GM18507 (cell line): ENCODE data around the gene IGLL5.

Experiments used
- DNase-seq: peaks from one replicate; pipeline ENCODE4 v3.0.0; 2011; ENCODE audit warnings: low read depth; ENCODE audit not compliant: insufficient read length; ENCODE audit errors: extremely low spot score
- FAIRE-seq: peaks from 2 replicates; lab custom pipeline; 2011; peaks lifted over from hg19 to GRCh38; lab: Jason Lieb, UNC

The IGLL5 gene

DNA sequence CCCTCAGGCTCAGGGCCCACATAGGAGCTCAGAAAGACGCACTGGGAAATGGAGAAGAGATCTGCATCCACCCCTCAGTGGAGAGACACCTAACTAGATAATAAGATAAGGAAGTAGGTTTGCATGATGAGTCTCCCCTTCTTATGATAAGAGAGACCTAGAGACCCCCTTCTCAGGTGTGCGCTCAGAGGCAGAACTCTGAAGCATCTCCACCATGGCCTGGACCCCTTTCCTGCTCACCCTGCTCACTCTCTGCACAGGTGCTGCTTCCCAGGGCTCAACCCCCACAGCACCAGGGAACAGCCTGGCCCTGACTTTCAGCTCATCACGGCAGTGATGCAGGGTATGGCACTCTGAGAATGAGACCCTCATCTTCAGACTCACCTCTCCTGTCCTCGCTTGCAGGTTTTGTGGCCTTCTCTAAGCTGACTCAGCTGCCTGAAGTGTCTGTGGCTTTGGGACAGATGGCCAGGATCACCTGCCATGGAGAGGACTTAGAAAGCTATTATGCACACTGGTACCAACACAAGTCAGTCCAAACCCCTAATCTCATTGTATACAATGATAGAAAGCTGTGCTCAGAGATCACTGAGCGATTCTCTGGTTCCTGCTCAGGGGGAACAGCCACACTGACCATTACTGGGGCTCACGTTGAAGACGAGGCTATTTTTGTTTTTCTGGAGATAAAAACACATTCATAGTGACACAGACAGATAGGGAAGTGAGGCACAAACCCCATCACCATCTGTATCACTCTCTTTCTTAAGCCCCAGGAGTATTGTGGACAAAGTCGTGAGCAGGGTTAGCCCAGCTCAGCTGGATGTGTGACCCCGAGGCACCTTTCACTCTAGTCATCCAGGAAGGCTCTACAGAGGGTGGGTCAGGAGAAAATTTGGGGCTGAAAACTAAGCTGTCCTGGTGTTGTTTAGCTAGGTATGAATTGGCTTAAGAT is 29.7 kb upstream of the IGLL5 start:
- FAIRE-seq (no peak), DNase-seq (no peak)

DNA sequence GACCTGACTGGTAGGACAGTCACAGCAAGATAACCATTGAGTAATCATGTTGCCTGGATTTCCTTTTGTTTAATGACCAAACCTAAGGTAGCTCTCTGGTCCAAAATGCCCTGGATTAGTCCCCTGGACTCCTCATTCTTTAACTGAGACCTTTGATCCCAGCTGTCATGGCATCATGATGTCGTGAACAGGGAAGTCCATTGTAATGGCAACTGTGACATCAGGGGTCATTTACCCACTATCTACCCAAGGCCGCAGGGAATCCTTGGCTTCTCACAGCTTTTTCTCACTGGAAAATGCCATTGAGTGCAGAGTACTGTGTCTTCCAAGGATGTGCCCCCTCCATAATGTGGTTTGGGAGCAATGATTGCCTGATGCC is 29.1 kb upstream of the IGLL5 start:
- no peak for DNase-seq
- FAIRE-seq = no peak

DNA sequence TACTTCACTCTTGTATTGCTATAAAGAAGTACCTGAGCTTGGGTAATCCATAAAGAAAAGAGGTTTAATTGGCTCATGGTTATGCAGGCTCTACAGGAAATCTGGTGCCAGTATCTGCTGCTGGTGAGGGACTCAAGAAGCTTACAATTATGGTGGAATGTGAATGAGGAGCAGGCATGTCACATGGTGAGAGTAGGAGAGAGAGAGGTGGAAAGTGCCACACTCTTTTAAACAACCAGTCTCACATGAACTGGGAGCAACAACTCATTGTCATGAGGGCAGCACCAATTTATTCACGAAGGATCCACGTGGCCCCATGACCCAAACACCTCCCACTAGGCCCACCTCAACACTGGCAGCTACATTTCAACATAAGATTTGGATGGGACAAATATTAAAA is 24.6 kb upstream of the IGLL5 start:
- DNase-seq (no peak), FAIRE-seq (no peak)

DNA sequence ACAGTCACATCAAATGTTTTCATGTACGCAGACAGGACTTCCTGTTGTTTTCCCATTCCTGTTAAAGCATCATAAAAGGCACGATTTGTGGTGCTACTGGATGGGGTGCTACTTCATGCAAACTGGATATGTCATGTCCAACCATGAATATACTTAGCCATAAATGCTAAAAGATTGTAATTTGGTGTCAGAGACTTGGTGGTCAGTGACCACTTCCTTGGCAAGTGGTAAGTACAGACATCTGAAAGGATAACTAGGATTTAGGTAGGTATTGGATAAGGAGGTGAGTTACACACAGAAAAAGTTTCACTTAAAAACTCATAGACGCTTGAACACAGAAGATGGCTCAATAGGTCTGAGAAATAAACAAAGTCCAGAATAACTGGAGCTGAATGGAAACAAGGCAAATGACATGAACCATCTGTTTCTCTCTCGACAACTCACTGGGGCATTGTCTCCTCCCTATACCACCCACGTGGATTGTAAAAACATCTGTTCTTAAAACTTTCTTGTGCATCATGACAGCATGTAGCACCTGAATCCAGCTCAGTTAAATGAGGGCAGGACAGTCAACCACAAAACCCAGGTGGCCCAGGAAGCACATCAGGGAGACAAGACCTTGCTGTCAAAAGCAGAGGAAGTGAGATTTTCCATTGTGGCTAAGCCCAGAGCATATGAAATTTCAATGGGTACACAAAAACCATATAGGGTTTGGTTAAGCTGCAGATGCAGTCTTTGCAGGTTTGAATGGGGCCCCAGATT is 22.1 kb upstream of the IGLL5 start:
- no peak for DNase-seq

DNA sequence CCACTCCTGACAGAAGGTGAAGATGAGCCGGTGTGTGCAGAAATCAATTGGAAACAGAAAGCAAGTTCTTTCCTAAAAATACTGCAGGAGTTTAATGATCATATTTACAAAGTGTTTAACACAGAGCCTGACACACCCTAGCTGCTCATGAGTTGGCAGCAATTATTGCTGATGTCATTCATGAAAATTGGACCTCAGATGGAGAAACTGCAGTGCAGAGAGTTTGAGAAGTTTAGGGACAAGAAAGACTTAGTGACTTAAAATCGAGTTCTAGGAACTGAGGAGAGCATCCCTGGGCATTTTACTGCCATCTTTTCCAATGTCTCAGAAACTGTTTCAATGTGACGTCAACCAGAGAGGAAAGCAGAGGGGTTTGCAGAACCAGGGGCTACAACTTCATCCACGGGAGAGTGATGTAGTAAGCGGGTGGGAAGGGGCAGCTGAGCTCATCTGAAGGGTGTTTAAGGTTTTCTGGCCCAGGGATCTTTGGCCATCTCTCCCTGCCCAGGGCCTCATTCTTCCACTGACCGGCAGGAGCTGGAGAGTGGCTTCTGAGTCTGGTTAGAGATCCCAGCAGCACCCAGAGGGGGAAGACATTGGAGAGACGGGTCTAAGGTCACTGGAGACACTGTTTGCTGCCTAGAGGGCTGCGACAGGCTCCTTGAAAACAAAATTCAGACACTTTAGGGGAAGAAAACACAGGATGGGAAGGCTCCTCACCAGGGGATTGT is 21.1 kb upstream of the IGLL5 start:
- DNase-seq (no peak), FAIRE-seq (no peak)

More for the DNA sequence above, 22.1 kb upstream of the IGLL5 start:
- FAIRE-seq = peak; percentile 94

DNA sequence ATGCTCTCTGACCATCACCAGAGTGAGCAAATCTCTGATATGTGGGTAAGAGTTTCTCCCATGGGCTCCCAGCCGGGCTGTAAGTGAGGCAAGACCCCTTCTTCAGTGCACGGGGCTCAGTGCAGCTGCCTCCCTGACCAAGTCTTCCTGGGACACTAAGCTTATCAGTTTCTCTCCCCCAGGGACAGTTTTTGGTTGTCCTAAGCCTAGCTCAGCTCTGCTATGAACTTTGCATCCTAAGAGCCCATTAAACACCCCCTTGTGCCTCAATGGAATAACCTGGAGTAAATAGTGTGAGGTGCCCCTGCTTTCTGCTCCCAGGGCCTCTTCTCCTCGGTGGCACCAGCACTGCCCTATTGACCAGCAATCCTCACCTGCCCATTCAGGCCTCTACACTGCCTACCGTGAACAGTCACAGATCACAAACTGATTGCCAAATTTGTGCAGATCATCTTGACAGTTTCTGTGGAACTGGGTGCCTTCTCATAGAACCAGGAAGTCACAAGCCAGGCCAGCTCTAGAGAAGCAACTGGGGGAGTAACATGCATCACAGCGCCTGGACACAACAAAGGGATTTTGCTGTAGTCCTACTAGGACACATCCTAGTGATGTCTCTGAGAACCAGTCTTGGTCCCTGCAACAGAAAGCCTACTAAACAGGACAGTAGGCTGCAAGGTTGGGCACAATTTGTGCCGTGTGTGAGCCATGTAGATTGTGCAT is 19.5 kb upstream of the IGLL5 start:
- FAIRE-seq = no peak

DNA sequence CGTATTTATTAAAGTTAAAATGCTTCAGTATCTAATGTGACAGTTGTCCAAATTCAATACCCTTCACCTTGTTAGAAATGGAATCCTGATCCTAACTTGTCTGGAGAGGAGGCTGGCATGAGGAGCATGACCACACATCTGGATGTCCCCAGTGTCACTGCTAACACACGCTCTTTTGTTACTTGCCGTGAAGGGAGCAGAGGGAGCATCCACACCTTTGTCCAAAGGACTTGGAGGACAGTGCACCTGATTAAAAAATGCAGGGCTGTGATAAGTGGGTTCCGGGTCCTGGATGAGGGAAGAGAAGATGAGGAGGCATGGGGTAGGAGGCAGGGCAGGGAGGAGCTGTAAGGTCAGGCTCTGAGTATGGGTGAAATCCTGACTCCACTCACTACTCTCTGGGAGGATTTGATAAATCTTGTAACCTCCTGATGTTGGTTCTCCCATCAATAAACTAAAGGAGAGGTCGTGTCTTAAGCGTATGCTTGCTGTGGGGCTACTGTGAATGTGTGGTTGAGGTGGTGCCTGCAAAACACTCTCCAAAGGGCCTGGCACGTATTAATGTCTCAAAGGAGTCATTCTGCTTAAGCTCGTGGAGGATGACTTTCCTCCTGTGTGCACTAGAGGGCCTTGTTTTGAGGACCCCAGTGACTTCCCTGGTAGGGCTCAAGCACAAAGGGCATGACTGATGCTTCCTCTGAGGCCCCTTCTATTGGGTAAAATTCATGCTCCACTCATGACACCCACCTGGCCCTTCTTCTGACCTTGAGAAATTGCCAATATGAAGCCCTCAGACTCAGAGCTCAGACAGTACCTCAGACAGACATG is 16.8 kb upstream of the IGLL5 start:
- FAIRE-seq (peak; percentile 31), DNase-seq (no peak)

More for the DNA sequence above, 19.5 kb upstream of the IGLL5 start:
- DNase-seq = no peak

DNA sequence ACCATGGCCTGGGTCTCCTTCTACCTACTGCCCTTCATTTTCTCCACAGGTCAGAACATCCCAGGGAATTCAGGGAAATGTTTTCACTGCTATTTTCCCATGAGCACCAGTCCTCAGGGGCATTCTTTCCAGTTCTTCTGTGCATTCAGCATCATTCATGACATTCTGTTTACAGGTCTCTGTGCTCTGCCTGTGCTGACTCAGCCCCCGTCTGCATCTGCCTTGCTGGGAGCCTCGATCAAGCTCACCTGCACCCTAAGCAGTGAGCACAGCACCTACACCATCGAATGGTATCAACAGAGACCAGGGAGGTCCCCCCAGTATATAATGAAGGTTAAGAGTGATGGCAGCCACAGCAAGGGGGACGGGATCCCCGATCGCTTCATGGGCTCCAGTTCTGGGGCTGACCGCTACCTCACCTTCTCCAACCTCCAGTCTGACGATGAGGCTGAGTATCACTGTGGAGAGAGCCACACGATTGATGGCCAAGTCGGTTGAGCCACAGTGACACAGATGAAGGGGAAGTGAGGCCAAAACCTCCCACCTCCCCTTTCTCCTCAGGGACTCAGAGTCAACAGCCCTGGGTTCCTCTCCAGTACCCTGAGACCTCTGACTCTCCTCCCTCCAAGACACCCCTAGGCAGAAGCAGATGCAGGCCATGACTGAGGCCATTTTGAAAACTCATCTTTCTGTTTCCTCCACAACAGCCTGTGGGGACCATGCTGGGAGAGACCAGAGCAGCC is 15.9 kb upstream of the IGLL5 start:
- FAIRE-seq (no peak), DNase-seq (no peak)

DNA sequence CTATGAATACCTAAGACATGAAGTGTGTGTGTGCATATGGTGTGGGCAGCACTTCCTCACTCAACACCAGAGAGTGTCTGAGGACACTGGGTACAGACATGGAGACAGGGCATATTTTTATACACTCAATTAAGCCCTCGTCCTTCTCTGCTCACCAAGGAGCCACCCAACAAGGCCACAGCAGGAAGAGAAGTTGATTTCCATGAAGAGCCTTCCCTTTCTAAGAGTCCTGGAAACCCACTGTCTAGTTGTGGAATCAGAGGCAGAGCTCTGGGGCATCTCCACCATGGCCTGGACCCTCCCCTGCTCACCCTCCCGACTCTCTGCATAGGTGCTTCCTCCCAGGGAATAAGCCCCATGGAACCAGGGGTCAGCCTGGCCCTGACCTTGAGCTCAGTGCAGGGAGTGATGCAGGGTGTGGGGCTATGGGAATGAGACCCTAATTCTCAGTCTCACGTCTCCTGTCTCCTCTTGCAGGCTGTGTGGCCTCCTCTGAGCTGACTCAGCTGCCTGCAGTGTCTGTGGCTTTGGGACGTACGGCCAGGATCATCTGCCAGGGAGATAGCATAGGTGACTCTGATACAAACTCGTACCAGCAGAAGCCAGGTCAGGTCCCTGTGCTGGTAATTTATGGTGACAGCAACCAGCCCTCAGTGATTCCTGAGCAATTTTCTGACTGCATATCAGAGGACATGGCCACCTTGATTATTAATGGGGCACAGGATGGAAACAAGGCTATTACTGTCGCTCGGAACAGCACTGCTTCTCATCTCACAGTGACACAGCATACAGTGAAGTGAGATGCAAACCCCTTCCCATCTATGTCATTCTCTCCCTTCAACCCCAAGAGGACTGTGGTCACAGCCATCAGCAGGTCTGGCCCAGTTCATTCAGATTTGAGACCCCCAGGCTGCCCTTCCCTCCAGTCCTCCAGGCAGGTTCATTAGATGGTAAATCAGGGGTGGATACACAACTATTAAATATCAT is 14.6 kb upstream of the IGLL5 start:
- DNase-seq (no peak), FAIRE-seq (no peak)

DNA sequence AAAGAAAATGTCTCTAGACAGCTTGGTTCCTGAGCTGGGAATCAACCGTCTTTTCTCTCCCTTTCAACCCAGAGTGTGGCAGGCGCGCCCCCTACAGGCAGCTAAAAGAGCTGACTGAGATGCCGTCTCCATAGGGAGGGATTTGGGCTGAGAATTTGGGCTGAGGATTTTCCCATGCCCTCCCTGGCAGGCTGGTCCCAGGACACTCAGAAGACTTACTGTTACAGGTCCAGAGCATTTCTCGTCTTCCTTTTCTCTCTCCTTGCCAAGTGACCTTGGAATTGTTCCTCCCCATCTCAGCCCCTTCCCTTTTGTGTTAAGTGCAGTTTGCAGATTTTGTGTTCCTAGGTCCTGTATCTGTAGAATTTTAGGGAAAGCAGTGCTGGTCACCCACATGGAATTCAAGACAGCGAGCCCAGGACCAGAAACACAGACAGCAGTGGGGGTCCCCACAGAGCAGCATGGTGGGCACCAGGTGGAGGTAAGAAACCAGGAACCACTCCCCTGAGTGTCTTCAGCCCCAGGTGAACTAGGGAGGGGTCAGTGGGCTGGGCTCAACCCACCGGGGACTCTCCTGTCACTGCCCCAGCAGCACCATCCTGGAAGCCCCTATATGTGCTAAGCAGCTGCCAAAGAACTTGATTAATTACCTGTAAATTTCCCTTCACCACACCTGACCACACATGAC is 9.9 kb upstream of the IGLL5 start:
- no peak for FAIRE-seq
- DNase-seq = no peak

DNA sequence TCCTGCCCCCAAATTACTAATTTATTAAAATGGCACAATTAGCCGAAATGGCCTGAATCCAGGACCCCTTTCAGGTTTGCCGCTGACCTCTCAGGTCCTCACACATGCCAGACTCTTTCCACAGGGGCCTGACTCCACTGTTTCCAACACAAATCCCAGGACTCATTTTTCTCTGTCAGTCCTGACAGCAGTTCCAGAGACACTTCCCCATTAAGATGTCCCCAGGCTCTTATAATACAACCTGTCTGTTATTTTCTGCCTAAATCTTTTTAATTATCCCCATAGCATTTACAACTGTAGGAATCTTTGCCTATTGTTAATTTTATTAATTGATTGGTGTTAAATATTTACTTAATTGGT is 9.4 kb upstream of the IGLL5 start:
- no peak for DNase-seq
- FAIRE-seq = no peak

DNA sequence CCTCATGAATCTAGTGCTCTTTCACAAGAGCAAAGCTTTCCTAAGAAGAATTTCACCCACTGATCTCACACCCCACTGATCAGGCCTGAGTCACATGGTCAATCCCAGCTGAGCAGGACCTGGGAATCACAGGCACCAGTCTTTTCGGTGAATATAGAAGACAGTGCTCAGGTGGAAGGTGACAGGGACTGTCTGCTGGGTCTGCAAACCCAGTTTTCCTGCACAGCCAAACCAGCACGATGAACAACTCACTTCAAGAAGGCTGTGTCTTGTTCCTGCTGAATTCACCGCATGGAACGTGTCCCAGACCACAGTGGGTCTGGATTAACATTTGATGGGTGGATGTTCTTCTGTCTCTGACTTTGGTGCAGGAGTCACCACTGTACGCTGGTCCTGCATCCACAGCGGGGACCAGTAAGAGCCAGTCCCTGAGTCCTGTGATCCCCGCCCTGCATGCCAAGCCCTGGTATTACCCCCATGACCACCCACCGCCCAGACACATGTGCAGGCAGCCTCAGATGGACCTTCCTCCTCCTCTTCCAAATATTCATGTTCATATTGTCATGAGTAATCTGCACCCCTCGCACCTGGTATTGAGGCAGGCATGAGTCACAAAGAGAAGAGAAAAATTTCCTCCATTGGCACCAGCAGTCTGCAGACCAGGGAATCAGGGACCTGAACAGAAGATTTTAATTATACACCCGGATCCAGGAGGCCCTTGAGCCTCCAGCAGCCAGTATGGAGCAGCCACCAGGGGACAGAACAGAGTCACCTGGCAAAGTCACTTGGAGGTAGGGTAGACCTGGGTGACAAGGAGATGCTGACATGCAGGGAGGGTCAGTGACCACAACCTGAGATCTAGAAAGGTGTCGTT is 8.6 kb upstream of the IGLL5 start:
- DNase-seq = no peak
- FAIRE-seq = no peak

DNA sequence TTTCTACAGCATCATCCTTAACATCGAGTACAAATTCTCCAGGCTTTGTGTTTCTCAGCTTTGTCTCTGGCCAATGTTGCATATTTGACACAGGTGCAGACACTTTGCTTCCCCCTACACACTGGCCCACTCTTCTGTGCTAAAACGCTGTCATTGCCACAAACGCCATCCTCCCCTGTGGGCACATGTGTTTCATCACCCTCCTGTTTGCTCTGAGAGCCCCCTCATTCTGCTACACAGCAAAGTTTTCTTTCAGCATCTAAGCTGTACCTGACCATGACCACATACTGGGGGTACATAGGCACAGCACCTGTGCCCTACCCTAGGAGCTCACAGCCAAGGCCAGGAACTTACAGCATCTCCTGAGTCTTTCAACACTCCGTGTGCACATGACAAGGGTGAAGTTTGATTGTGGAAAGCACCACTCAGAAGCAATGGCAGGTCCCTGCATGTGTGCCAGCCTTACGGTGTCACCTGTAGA is 7.9 kb upstream of the IGLL5 start:
- DNase-seq (no peak), FAIRE-seq (no peak)

DNA sequence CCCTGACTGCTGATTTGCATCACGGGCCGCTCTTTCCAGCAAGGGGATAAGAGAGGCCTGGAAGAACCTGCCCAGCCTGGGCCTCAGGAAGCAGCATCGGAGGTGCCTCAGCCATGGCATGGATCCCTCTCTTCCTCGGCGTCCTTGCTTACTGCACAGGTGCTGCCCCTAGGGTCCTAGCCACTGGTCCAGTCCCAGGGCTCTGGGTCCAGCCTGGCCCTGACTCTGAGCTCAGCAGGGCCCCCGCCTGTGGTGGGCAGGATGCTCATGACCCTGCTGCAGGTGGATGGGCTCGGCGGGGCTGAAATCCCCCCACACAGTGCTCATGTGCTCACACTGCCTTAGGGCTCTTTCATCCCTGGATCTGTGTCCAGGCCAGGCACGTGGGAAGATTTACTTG is 7.0 kb upstream of the IGLL5 start:
- DNase-seq (no peak), FAIRE-seq (no peak)
